Large intestine (tissue), 3 donors: ENCODE measurements around the gene HELB. TPM values are rescaled to one million over a fixed set of nuclear protein-coding genes. Genes with fewer than 3 reads are reported as not detected.
"Not testable (repeated sequence)": the region's sequence is repeated elsewhere in the genome, so short reads cannot be mapped to it uniquely, and the experiment has no call there.

Experiments
- DNase-seq, 2 donors: peaks; one replicate each; pipeline versions ENCODE4 v3.0.0 to v3.0.0-alpha.2; 2013
- H3K27ac ChIP-seq: one replicate; pipeline ENCODE4 v1.5.1; 2013; ENCODE audit warnings: low read length
- H3K27me3 ChIP-seq: 2 replicates; pipeline ENCODE4 v1.6.1; 2013; ENCODE audit warnings: low read length; ENCODE audit not compliant: control insufficient read depth, insufficient read depth
- H3K36me3 ChIP-seq: 2 replicates; pipeline ENCODE4 v1.6.1; 2013; ENCODE audit warnings: low read length; ENCODE audit not compliant: control insufficient read depth, insufficient read depth
- H3K4me1 ChIP-seq: one replicate; pipeline ENCODE4 v1.6.1; 2013; ENCODE audit warnings: low read length; ENCODE audit not compliant: control insufficient read depth, insufficient read depth
- H3K4me3 ChIP-seq: one replicate; pipeline ENCODE4 v1.5.1; 2013; ENCODE audit warnings: low read length
- H3K9me3 ChIP-seq: one replicate; pipeline ENCODE4 v1.6.1; 2013; ENCODE audit warnings: mild to moderate bottlenecking, low read depth, low read length, moderate library complexity; ENCODE audit not compliant: control insufficient read depth
- WGBS: methylation state at CpG from one replicate; pipeline ENCODE4 v1.1.5; 2013; ENCODE audit warnings: low lambda C conversion rate; ENCODE audit not compliant: insufficient coverage; 5-methylcytosine and 5-hydroxymethylcytosine counted together
- polyA plus RNA-seq: library from polyadenylated mRNA; unstranded; fragments of 120-200 nt; gene quantifications from one replicate; pipeline ENCODE4 v1.2.1, GENCODE V29; 2013

The HELB gene
- polyA plus RNA-seq, 1 donor: 3.5 TPM

- H3K4me3 ChIP-seq: no peak overlapping the region
- H3K4me1 ChIP-seq: no peaks in the 10 kb centered on the region
- WGBS: 93% methylated on average over 2 of the region's 3 CpGs
- no peaks in the 10 kb centered on the region for H3K9me3 ChIP-seq
- peaks cover 2% of the 10 kb centered on the region for H3K27me3 ChIP-seq
- H3K27ac ChIP-seq: no peak overlapping the region
- no peaks in the 10 kb centered on the region for H3K36me3 ChIP-seq
- DNase-seq: no peak
Measured at GRCh38 chr12:66297923-66298322, 4.4 kb upstream of the HELB start.

GRCh38 chr12:66302827-66303169, 505 bp downstream of the HELB start:
- no CpG with 5 or more reads among the region's 6 CpGs for WGBS
- no peaks in the 10 kb centered on the region for H3K4me1 ChIP-seq
- H3K27me3 ChIP-seq: peaks cover 2% of the 10 kb centered on the region
- H3K27ac ChIP-seq: peak overlapping the region; percentile 96
- no peaks in the 10 kb centered on the region for H3K9me3 ChIP-seq
- no peak for DNase-seq
- peak overlapping the region; percentile 97 for H3K4me3 ChIP-seq
- H3K36me3 ChIP-seq: peaks cover 4% of the 10 kb centered on the region

DNA sequence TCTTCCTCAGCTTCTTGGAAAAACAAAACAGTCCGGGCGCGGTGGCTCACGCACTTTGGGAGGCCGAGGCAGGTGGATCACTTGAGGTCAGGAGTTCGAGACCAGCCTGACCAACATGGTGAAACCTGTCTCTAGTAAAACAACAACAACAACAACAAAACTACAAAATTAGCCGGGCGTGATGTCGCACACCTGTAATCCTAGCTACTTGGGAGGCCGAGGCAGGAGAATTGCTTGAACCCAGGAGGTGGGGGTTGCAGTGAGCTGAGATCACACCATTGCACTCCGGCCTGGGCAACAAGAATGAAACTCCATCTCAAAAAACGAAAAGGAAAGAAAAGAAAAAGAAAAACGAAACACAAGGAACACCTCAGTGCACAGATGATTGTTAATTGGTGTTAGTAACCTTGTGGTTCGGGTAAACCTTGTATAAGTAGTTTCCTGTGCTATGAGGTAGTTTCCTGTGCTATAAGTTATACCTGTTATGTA, 1.1 kb downstream of the HELB start:
- H3K4me1 ChIP-seq, H3K27ac ChIP-seq, H3K27me3 ChIP-seq, H3K9me3 ChIP-seq, H3K36me3 ChIP-seq: not testable (repeated sequence)
- 100% methylated on average over 2 of the region's 14 CpGs for WGBS
- peak overlapping the region; percentile 97 for H3K4me3 ChIP-seq
- DNase-seq: peak in 1 of 2 donors; percentile 12

- Histone ChIP-seq H3K27ac (no peak overlapping the region), H3K27me3 (peaks cover 2% of the 10 kb centered on the region), H3K9me3 (no peaks in the 10 kb centered on the region), H3K4me3 (no peak overlapping the region), H3K36me3 (peaks cover 8% of the 10 kb centered on the region), H3K4me1 (no peaks in the 10 kb centered on the region)
- 48% methylated on average over 3 of the region's 6 CpGs for WGBS
- DNase-seq: peak in 1 of 2 donors; percentile 14
Measured at GRCh38 chr12:66304296-66304900, 2.1 kb downstream of the HELB start.

DNA sequence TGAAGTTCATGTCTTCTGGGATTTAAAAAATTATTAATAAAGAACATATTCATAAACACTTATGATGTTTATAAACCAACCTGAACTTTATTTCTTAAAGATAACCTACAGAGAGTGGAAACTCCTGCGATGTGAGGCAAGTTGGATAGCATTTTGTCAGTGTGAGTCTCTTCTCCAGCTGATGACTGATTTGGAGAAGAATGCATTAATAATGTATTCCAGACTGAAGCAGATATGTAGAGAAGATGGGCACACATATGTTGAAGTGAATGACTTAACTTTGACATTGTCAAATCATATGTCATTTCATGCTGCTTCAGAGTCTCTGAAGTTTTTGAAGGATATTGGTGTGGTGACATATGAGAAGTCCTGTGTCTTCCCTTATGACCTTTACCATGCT, 7.3 kb downstream of the HELB start:
- peaks cover 24% of the 10 kb centered on the region for H3K36me3 ChIP-seq
- no peak for DNase-seq
- no peaks in the 10 kb centered on the region for H3K9me3 ChIP-seq
- H3K27ac ChIP-seq: no peak overlapping the region
- no peaks in the 10 kb centered on the region for H3K27me3 ChIP-seq
- no peaks in the 10 kb centered on the region for H3K4me1 ChIP-seq
- WGBS: 100% methylated on average over 1 of the region's 1 CpG
- no peak overlapping the region for H3K4me3 ChIP-seq

- DNase-seq: no peak
- Histone ChIP-seq H3K27ac (no peak overlapping the region), H3K4me1 (no peaks in the 10 kb centered on the region), H3K36me3 (peaks cover 20% of the 10 kb centered on the region), H3K4me3 (no peak overlapping the region), H3K9me3 (no peaks in the 10 kb centered on the region), H3K27me3 (no peaks in the 10 kb centered on the region)
- no CpG with 5 or more reads among the region's 1 CpG for WGBS
Measured at GRCh38 chr12:66312189-66312588, 9.9 kb downstream of the HELB start.

DNA sequence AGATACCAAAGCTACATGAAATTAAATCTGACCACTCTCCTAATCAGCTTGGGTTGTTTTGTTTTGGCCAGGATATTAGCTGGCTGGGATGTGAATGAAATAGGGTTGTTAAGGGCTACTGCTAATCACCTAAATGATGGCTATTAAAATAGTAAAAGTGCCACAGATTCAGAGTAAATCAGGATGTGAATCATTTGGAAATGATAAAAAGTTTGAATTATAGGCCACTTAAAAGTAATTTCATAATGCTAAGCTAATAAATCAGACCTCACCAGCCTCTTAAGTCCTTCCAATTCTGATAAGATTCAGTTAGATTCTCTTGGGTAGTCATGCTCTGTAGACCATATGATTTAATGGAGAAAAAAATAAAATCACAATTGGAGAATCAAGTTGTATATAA, 12.0 kb downstream of the HELB start:
- Histone ChIP-seq H3K27ac (no peak overlapping the region), H3K36me3 (peaks cover 16% of the 10 kb centered on the region), H3K9me3 (no peaks in the 10 kb centered on the region), H3K4me3 (no peak overlapping the region), H3K4me1 (no peaks in the 10 kb centered on the region), H3K27me3 (no peaks in the 10 kb centered on the region)
- DNase-seq: no peak

DNA sequence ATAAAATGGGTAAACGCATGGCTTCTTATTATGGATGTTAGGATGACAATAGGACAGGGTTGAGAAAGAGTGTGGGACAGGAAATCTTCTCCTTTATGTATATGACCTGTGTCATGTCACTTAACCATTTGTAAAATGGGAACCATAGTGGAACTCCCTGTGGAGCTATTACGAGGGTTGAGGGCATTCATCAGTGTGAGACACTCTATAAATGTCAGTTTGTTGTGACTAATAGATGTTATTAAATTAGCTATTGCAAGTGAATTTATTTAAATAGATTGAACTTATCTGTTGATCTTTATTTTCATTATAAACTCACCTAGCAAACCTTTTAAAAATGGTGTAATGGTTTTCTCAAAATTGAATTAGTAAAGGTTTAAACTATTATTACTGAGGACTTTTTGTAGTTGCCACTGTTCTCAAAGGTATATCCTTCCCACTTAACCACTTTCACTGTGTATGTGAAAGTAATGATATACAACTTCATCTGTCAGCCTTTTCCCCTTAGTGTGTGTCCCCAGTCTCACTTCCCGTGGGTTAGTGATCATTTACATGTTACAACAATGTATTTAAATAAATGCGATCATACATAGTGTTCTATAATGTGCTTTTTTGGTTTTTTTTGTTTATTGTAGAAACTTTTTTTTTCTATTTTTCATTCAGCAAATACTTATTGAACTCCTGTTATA, 17.1 kb downstream of the HELB start:
- Histone ChIP-seq H3K9me3 (no peaks in the 10 kb centered on the region), H3K27ac (no peak overlapping the region), H3K27me3 (no peaks in the 10 kb centered on the region), H3K4me1 (no peaks in the 10 kb centered on the region), H3K4me3 (no peak overlapping the region), H3K36me3 (peaks cover 7% of the 10 kb centered on the region)
- DNase-seq: no peak
- WGBS: 81% methylated on average over 3 of the region's 4 CpGs

DNA sequence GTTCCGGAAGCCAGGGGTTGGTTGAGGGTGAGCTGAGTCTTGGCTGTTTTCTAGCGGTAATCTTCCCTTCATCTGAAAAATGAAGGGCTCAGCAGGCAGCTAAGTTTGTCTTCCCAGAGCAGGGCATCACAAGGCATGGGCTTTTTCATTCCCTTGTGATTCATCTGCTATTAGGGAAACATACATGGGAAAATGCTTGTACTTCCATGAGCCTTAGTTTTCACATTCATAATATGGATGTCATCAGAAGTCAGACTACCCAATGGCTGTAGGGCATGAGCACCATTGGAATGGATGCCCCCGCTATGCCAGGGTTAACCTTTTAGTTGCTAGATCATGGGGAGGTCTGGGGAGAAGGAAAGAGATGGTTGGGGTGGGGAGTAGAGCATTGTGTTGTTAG, 18.7 kb downstream of the HELB start:
- 100% methylated on average over 1 of the region's 3 CpGs for WGBS
- peaks cover 10% of the 10 kb centered on the region for H3K36me3 ChIP-seq
- no peak for DNase-seq
- no peak overlapping the region for H3K4me3 ChIP-seq
- no peak overlapping the region for H3K27ac ChIP-seq
- H3K27me3 ChIP-seq: no peaks in the 10 kb centered on the region
- no peaks in the 10 kb centered on the region for H3K9me3 ChIP-seq
- H3K4me1 ChIP-seq: no peaks in the 10 kb centered on the region

DNA sequence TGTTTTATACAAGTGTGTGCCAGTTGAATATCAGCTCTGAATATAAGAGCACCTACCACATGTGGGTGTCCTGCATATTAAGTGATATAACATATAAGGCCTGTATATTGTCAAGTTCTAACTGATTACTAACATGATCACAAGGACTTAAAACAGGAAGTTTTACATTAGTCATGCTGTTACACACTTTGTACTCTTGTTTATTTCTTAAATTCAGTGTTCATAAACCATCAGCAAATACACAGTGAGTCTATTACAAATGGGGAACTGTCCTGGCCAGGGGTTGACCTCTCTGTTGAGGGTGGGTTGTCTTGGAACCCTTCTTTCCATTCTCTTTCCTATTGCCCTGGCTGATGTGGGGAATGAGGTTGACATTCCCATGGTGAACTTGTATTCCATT, 19.1 kb downstream of the HELB start:
- Histone ChIP-seq H3K4me3 (no peak overlapping the region), H3K9me3 (no peaks in the 10 kb centered on the region), H3K36me3 (peaks cover 10% of the 10 kb centered on the region), H3K27me3 (no peaks in the 10 kb centered on the region), H3K4me1 (no peaks in the 10 kb centered on the region), H3K27ac (no peak overlapping the region)
- DNase-seq: no peak

DNA sequence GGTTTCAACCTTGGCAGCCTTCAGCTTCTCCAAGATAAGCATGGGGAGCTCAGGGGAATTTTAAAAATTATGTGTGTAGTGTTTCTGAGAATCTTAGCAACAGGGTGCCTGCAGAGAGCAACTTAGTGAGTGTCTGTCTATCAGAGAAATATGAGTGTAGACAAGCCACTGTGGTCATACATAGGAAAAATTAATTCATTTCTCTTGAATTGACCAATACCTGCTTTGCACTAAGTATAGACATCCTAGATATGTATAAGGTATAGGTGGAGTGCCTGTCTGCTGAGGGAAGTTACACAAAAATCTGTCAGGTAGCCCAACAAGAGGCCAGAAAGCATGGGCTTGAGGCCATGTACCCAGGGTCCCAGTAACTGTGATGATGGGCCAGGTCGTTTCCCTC, 20.7 kb downstream of the HELB start:
- H3K36me3 ChIP-seq: peaks cover 10% of the 10 kb centered on the region
- WGBS: no CpG with 5 or more reads among the region's 1 CpG
- H3K27ac ChIP-seq: no peak overlapping the region
- H3K27me3 ChIP-seq: no peaks in the 10 kb centered on the region
- DNase-seq: no peak
- no peaks in the 10 kb centered on the region for H3K9me3 ChIP-seq
- no peak overlapping the region for H3K4me3 ChIP-seq
- no peaks in the 10 kb centered on the region for H3K4me1 ChIP-seq
